ENCODE measurements around the gene STAT2.

DNA sequence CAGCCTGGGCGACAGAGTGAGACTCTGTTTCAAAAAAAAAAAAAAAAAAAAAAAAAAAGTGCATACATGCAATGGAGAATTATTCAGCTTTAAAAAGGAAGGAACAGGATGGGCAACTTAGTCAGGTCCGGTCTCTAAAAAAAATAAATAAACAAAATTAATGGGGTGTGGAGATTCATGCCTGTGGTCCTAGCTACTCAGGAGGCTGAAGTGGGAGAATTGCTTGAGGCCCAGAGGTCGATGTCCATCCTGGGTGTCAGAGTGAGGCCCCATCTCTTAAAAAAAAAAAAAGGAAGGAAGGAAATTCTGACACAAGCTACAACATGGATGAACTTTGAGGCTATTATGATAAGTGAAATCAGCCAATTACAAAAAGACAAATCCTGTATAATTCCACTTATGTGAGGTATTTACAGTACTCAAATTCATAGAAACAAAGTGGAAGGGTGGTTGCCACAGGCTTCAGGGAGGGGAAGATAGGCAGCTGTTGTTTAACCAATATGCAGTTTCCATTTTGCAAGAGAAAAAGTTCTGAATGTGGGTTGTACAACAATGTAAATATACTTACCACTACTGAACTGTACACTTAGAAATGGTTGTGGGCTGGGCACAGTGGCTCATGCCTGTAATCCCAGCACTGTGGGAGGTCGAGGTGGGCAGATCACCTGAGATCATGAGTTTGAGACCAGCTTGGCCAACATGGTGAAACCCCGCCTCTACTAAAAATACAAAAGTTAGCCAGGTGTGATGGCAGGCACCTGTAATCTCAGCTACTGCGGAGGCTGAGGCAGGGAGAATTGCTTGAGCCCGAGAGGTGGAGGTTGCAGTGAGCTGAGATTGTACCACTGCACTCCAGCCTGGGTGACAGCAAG, 15.1 kb upstream of the STAT2 start:
- TF ChIP-seq POLR2AphosphoS5 (IDR thresholded peaks at IDR 0.05; ENCODE audit: low read depth, low read length) = no peak
- TF ChIP-seq MEIS1 (CRISPR knock-in tag; IDR thresholded peaks at IDR 0.05; ENCODE audit: borderline replicate concordance) = no peak
- TF ChIP-seq POLR2AphosphoS2 (IDR thresholded peaks at IDR 0.05; ENCODE audit: low read depth, low read length) = no peak
- no peak for TF ChIP-seq ESRRA (CRISPR knock-in tag; IDR thresholded peaks at IDR 0.05; ENCODE audit: low read depth)
- TF ChIP-seq, protein P1, sequence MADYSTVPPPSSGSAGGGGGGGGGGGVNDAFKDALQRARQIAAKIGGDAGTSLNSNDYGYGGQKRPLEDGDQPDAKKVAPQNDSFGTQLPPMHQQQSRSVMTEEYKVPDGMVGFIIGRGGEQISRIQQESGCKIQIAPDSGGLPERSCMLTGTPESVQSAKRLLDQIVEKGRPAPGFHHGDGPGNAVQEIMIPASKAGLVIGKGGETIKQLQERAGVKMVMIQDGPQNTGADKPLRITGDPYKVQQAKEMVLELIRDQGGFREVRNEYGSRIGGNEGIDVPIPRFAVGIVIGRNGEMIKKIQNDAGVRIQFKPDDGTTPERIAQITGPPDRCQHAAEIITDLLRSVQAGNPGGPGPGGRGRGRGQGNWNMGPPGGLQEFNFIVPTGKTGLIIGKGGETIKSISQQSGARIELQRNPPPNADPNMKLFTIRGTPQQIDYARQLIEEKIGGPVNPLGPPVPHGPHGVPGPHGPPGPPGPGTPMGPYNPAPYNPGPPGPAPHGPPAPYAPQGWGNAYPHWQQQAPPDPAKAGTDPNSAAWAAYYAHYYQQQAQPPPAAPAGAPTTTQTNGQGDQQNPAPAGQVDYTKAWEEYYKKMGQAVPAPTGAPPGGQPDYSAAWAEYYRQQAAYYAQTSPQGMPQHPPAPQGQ (CRISPR knock-in tag; IDR thresholded peaks at IDR 0.05; ENCODE audit: borderline replicate concordance) = no peak
- no peak for TF ChIP-seq RXRA (CRISPR knock-in tag; IDR thresholded peaks at IDR 0.05)
- no peak for TF ChIP-seq CBX5 (CRISPR knock-in tag; IDR thresholded peaks at IDR 0.05; ENCODE audit: borderline replicate concordance)
- TF ChIP-seq ZNF530 (CRISPR knock-in tag; IDR thresholded peaks at IDR 0.05; ENCODE audit: low read depth) = no peak
- TF ChIP-seq, protein P2, sequence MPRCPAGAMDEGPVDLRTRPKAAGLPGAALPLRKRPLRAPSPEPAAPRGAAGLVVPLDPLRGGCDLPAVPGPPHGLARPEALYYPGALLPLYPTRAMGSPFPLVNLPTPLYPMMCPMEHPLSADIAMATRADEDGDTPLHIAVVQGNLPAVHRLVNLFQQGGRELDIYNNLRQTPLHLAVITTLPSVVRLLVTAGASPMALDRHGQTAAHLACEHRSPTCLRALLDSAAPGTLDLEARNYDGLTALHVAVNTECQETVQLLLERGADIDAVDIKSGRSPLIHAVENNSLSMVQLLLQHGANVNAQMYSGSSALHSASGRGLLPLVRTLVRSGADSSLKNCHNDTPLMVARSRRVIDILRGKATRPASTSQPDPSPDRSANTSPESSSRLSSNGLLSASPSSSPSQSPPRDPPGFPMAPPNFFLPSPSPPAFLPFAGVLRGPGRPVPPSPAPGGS (CRISPR knock-in tag; IDR thresholded peaks at IDR 0.05) = no peak
- TF ChIP-seq KDM4B (CRISPR knock-in tag; IDR thresholded peaks at IDR 0.05) = no peak
- no peak for TF ChIP-seq SP2 (CRISPR knock-in tag; IDR thresholded peaks at IDR 0.05)
